NB4 (cell line): ENCODE measurements around the gene DAP.

Experiments
- TF ChIP-seq, protein P1 (sequence below): IDR thresholded peaks from one replicate; pipeline ENCODE4 v1.5.1; 2012; ENCODE audit warnings: low read depth, low read length
- TF ChIP-seq, protein P2 (sequence below): IDR thresholded peaks from 2 replicates; pipeline ENCODE4 v1.6.1; 2011; ENCODE audit warnings: low read depth, low read length

DNA sequence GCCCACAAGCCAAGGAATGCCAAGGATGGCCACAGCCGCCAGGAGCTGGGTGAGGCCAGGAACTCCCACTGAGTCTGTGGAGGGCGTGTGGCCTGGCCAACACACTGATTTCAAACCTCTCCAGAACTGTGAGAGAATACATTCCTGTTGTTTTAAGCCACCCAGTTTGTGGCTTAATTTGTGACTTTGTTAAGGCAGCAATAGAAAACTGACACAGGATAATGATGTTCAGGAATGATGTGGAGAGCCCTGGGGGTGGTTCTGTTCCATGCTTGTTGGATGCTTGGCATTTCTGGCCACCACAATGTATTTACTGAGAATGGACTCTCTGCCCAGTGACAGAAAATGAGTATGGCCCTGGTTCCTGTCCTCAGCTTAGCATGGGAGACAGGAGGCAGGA lies 82.8 kb downstream of the DAP start:
- TF ChIP-seq, protein P1, sequence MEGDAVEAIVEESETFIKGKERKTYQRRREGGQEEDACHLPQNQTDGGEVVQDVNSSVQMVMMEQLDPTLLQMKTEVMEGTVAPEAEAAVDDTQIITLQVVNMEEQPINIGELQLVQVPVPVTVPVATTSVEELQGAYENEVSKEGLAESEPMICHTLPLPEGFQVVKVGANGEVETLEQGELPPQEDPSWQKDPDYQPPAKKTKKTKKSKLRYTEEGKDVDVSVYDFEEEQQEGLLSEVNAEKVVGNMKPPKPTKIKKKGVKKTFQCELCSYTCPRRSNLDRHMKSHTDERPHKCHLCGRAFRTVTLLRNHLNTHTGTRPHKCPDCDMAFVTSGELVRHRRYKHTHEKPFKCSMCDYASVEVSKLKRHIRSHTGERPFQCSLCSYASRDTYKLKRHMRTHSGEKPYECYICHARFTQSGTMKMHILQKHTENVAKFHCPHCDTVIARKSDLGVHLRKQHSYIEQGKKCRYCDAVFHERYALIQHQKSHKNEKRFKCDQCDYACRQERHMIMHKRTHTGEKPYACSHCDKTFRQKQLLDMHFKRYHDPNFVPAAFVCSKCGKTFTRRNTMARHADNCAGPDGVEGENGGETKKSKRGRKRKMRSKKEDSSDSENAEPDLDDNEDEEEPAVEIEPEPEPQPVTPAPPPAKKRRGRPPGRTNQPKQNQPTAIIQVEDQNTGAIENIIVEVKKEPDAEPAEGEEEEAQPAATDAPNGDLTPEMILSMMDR, result no peak
- TF ChIP-seq, protein P2, sequence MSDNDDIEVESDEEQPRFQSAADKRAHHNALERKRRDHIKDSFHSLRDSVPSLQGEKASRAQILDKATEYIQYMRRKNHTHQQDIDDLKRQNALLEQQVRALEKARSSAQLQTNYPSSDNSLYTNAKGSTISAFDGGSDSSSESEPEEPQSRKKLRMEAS, result no peak
